ENCODE measurements around the gene ILKAP.

- TF ChIP-seq CTCF (conservative IDR thresholded peaks at IDR 0.05; ENCODE audit: low read depth, low read length) (no peak), RAD21 (IDR thresholded peaks at IDR 0.05; ENCODE audit: low read length) (no peak), POLR2A (IDR thresholded peaks at IDR 0.05; ENCODE audit: low read depth, low read length) (no peak), RFX5 (IDR thresholded peaks at IDR 0.05; ENCODE audit: low read depth, low read length) (no peak), BHLHE40 (IDR thresholded peaks at IDR 0.05; ENCODE audit: low read depth, low read length) (no peak), MAFK (IDR thresholded peaks at IDR 0.05; ENCODE audit: low read depth, low read length) (no peak)
Observed at GRCh38 chr2:238132463-238133450, 70.7 kb downstream of the ILKAP start.
